GM12874 (cell line): Measurements from ENCODE around the gene CEP350.

ENCODE experiments used
- CTCF ChIP-seq: IDR thresholded peaks from 2 replicates; pipeline ENCODE4 v1.5.1; 2011; ENCODE audit warnings: low read depth, mild to moderate bottlenecking, control low read depth, low read length, moderate library complexity; ENCODE audit not compliant: insufficient read depth

Gene CEP350

GRCh38 chr1:180029524-180030135 lies 75.0 kb downstream of the CEP350 start:
- TF ChIP-seq CTCF = no peak

- no peak for TF ChIP-seq CTCF
These were observed 77.1 kb downstream of the CEP350 start for GRCh38 chr1:180031664-180032063.

GRCh38 chr1:180033390-180033789 lies 78.8 kb downstream of the CEP350 start:
- TF ChIP-seq CTCF = no peak

- TF ChIP-seq CTCF = no peak
These were observed 85.4 kb downstream of the CEP350 start for GRCh38 chr1:180040034-180040433.

- TF ChIP-seq CTCF = no peak
These were observed 87.0 kb downstream of the CEP350 start for GRCh38 chr1:180041582-180041981.

GRCh38 chr1:180042988-180043622 lies 88.5 kb downstream of the CEP350 start:
- no peak for TF ChIP-seq CTCF

- no peak for TF ChIP-seq CTCF
These were observed 89.2 kb downstream of the CEP350 start for GRCh38 chr1:180043785-180044184.
